OCI-LY1 (cell line): Measurements from ENCODE around the gene PHLPP1.

Source experiments
- CTCF ChIP-seq: fragments of 200-600 bp; sonication (generic), shearing (Covaris generic); IDR thresholded peaks from 2 replicates; pipeline ENCODE4 v1.5.1; 2017; ENCODE audit warnings: mild to moderate bottlenecking, antibody characterized with exemption, low read length, moderate library complexity, mixed read lengths
- EZH2 ChIP-seq: fragments of 200-600 bp; sonication (generic), shearing (Covaris generic); IDR thresholded peaks from 2 replicates; pipeline ENCODE4 v1.8.0; 2017; ENCODE audit warnings: borderline replicate concordance, mixed run types, mild to moderate bottlenecking, antibody characterized with exemption, low read length, moderate library complexity, mixed read lengths

- no peak for TF ChIP-seq CTCF
- no peak for TF ChIP-seq EZH2
Measured at GRCh38 chr18:62974928-62975675, 259.8 kb downstream of the PHLPP1 start.
